Activated CD8-positive, alpha-beta T cell treated with anti-CD3 and anti-CD28 coated beads for 36 hours (primary cell): ENCODE data around the gene HMGB2. TPM values are rescaled to one million over a fixed set of nuclear protein-coding genes. Genes with fewer than 3 reads are reported as not detected.

Source experiments
- ATAC-seq: fragments of 200-7000 bp; cut with Tn5 transposase; one replicate; pipeline ENCODE4 v1.10.0; 2021; ENCODE audit warnings: mild to moderate bottlenecking, moderate library complexity
- CTCF ChIA-PET: fragments of 350-600 bp; sonication (Branson Sonifier 250); formaldehyde crosslinking; loops from one replicate; lab custom pipeline; 2021; ENCODE audit warnings: antibody characterized with exemption; lab: Charles Lee
- POLR2A ChIA-PET: fragments of 350-600 bp; sonication (Branson Sonifier 250); formaldehyde crosslinking; loops from one replicate; lab custom pipeline; 2021; ENCODE audit warnings: antibody characterized with exemption; lab: Charles Lee
- DNase-seq: peaks from one replicate; pipeline ENCODE4 v3.0.0-alpha.2; 2020
- H3K27ac Mint-ChIP-seq: one replicate; pipeline ENCODE4 v1.8.0; 2021; ENCODE audit warnings: mild to moderate bottlenecking, mixed read lengths
- H3K27me3 Mint-ChIP-seq: one replicate; pipeline ENCODE4 v1.8.0; 2021; ENCODE audit warnings: mixed read lengths
- H3K36me3 Mint-ChIP-seq: one replicate; pipeline ENCODE4 v1.8.0; 2021; ENCODE audit warnings: low read depth, mixed read lengths
- H3K4me1 Mint-ChIP-seq: one replicate; pipeline ENCODE4 v1.8.0; 2021; ENCODE audit warnings: low read depth, mixed read lengths
- H3K4me3 Mint-ChIP-seq: one replicate; pipeline ENCODE4 v1.8.0; 2021; ENCODE audit warnings: mild to moderate bottlenecking, moderate library complexity, mixed read lengths
- H3K9me3 Mint-ChIP-seq: one replicate; pipeline ENCODE4 v1.8.0; 2021; ENCODE audit warnings: mixed read lengths
- CTCF ChIP-seq: fragments of 200-600 bp; IDR thresholded peaks from one replicate; pipeline ENCODE4 v1.8.0; 2022; ENCODE audit warnings: antibody characterized with exemption, mild to moderate bottlenecking
- intact Hi-C: fragments of 100-400 bp; cut with micrococcal nuclease; formaldehyde crosslinking; loops from one replicate; pipeline ENCODE4 v1.10.0; 2022
- total RNA-seq, 2 experiments: library from RNA; stranded (reverse); gene quantifications; one replicate each; pipeline ENCODE4 v1.2.3, GENCODE V29; 2021

HMGB2 gene
- total RNA-seq, 2 experiments from 2014 or later: 527 to 534 TPM

GRCh38 chr4:173360587-173361221 is 26.5 kb upstream of the HMGB2 start:
- H3K4me1 Mint-ChIP-seq: peaks cover 3% of the 10 kb centered on the region

GRCh38 chr4:173357939-173358338 is 23.8 kb upstream of the HMGB2 start:
- Mint-ChIP-seq H3K4me1 (no peaks in the 10 kb centered on the region), H3K36me3 (no peaks in the 10 kb centered on the region), H3K9me3 (no peaks in the 10 kb centered on the region), H3K27me3 (peaks cover 6% of the 10 kb centered on the region), H3K4me3 (no peak overlapping the region), H3K27ac (no peak overlapping the region)
- DNase-seq (no peak), ATAC-seq (no peak)
- no peak for TF ChIP-seq CTCF
- intact Hi-C loops: no loop called here
- POLR2A ChIA-PET: interaction anchor here (0.7 kb wide), 1 partner anchor 12 kb away, joined by 3 read pairs; no protein-coding TSS in a partner anchor
- CTCF ChIA-PET: no interaction called here

More at GRCh38 chr4:173360587-173361221, 26.5 kb upstream of the HMGB2 start:
- Mint-ChIP-seq H3K36me3 (no peaks in the 10 kb centered on the region), H3K27me3 (peaks cover 6% of the 10 kb centered on the region), H3K4me3 (no peak overlapping the region), H3K27ac (no peak overlapping the region), H3K9me3 (no peaks in the 10 kb centered on the region)
- no peak for DNase-seq
- no peak for ATAC-seq
- no peak for TF ChIP-seq CTCF
- ChIA-PET POLR2A (no interaction called here), CTCF (interaction anchor here (0.8 to 1.0 kb wide), 2 partner anchors 11 to 28 kb away, joined by 3 to 4 read pairs; no protein-coding TSS in a partner anchor)
- intact Hi-C loops: no loop called here

DNA sequence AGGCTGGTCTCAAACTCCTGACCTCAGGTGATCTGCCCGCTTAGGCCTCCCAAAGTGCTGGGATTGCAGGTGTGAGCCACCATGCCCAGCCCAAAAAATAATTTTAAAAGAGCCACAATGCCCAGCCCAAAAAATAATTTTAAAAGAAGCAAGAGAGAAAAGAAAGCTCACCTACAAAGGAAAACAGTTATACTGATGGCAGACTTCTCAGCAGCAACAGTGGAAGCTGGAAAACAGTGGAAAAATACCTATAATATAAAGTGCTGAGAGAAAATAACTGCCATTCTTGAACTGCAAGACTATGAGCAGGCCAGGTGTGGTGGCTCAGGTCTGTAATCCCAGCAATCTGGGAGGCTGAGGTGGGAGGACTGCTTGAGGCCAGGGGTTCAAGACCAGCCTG is 13.3 kb upstream of the HMGB2 start:
- Mint-ChIP-seq H3K9me3 (no peaks in the 10 kb centered on the region), H3K36me3 (no peaks in the 10 kb centered on the region), H3K27ac (no peak overlapping the region), H3K4me1 (no peaks in the 10 kb centered on the region), H3K4me3 (no peak overlapping the region), H3K27me3 (peaks cover 1% of the 10 kb centered on the region)
- no peak for TF ChIP-seq CTCF
- CTCF ChIA-PET: interaction anchor here (1.0 to 2.6 kb wide), 4 partner anchors 13 to 69 kb away, joined by 3 to 10 read pairs (median 4); partner anchors contain the start of gene HMGB2
- POLR2A ChIA-PET: interaction anchor here (3.1 kb wide), 1 partner anchor 13 kb away, joined by 24 read pairs; the partner anchor contains the start of gene HMGB2
- intact Hi-C loops: no loop called here
- DNase-seq (no peak), ATAC-seq (no peak)

DNA sequence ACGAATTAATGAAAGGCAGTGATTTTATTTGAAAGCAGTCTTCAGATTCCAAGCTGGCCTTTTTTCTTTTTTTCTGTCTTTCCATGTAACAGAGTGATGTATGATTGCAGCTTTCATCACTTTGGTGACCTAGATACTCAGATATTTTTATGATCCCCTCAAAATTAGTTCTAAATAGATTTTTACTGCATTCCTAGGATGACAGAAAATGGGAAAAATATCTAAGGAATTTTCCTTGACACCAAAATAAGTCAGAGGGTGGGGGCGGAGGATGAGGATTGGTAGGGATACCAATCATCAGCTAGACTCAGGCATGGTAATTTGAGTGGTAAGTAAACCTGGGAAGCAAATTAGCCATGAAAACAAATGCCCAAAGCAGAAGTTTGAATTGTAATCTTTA is 11.9 kb upstream of the HMGB2 start:
- Mint-ChIP-seq H3K9me3 (no peaks in the 10 kb centered on the region), H3K36me3 (no peaks in the 10 kb centered on the region), H3K27me3 (peaks cover 1% of the 10 kb centered on the region), H3K27ac (no peak overlapping the region), H3K4me1 (no peaks in the 10 kb centered on the region), H3K4me3 (no peak overlapping the region)
- CTCF ChIA-PET: interaction anchor here (1.0 to 2.6 kb wide), 3 partner anchors 9 to 332 kb away, joined by 3 to 10 read pairs (median 4); partner anchors contain the start of gene HMGB2
- ATAC-seq: no peak
- TF ChIP-seq CTCF: no peak
- intact Hi-C loops: no loop called here
- POLR2A ChIA-PET: interaction anchor here (0.6 to 3.1 kb wide), 3 partner anchors 11 to 108 kb away, joined by 3 to 24 read pairs (median 4); partner anchors contain the start of gene HMGB2
- no peak for DNase-seq

DNA sequence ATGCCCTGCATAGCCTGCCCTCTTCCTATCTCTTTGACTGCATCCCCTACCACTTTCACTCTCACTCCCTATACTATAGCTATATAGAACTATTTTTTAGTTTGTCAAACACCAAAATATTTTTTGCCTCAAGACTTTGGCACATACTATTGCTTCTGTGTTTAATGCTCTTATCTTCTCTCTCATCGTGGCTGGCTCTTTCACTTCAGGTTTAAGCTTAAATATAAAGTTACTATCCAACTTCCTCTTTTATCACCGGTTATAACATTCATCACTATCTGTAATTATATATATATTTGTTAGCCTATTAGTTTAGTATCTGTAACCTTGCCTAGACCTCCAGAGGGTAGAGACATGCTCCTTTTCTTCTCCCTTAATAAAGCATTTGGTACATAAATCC is 11.5 kb upstream of the HMGB2 start:
- no peak overlapping the region for H3K4me3 Mint-ChIP-seq
- CTCF ChIA-PET: interaction anchor here (1.0 to 2.6 kb wide), 3 partner anchors 10 to 332 kb away, joined by 3 to 10 read pairs (median 4); partner anchors contain the start of gene HMGB2

More for the DNA sequence above, 11.5 kb upstream of the HMGB2 start:
- Mint-ChIP-seq H3K36me3 (no peaks in the 10 kb centered on the region), H3K27ac (no peak overlapping the region), H3K9me3 (no peaks in the 10 kb centered on the region), H3K27me3 (peaks cover 1% of the 10 kb centered on the region), H3K4me1 (no peaks in the 10 kb centered on the region)
- ATAC-seq (no peak), DNase-seq (no peak)
- no peak for TF ChIP-seq CTCF
- intact Hi-C loops: no loop called here
- POLR2A ChIA-PET: interaction anchor here (1.1 to 3.1 kb wide), 2 partner anchors 11 to 12 kb away, joined by 3 to 24 read pairs; partner anchors contain the start of gene HMGB2
